HG03108 (cell line): Measurements from ENCODE around the gene VAV2.
A peak's percentile ranks its signal among the peaks of the same experiment; 100 is the strongest.

ENCODE experiments used
- ATAC-seq: cut with Tn5 transposase; IDR thresholded peaks from one replicate; pipeline ENCODE4 v1.9.1; 2021; ENCODE audit warnings: moderate library complexity; ENCODE audit not compliant: unreplicated experiment

Gene VAV2

DNA sequence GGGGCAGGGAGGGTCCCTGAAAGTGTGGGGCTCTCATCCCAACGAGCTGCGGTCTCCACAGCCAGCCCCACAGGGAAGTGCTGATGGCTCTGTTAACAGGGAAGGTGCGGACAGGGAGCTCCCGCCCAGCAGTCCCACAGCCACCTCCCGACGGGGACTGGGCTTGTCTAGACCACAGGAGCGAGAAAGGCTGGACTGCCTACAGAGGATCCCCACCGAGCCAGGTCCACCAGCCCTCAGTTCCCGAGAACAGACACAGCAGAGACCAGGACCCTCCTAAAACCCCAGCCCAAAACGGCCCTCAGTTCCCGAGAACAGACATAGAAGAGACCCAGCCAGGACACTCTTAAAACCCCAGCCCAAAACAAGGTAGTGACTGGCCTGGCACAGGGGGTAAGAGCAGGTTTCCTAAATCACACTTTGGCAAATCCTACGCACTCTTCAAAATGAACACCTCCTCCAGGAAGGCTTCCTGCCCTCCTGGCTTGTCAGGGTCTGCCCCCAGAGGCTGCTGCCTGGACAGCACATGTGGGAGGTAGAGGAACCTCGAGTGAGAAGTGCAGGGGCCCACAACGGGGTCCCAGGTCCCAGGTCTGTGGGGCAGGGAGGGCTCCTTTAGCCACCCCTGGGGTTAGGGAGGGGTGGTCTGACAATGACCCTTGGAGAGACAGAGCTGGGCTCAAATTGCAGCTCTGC, 167.9 kb downstream of the VAV2 start:
- peak; percentile 3 for ATAC-seq

DNA sequence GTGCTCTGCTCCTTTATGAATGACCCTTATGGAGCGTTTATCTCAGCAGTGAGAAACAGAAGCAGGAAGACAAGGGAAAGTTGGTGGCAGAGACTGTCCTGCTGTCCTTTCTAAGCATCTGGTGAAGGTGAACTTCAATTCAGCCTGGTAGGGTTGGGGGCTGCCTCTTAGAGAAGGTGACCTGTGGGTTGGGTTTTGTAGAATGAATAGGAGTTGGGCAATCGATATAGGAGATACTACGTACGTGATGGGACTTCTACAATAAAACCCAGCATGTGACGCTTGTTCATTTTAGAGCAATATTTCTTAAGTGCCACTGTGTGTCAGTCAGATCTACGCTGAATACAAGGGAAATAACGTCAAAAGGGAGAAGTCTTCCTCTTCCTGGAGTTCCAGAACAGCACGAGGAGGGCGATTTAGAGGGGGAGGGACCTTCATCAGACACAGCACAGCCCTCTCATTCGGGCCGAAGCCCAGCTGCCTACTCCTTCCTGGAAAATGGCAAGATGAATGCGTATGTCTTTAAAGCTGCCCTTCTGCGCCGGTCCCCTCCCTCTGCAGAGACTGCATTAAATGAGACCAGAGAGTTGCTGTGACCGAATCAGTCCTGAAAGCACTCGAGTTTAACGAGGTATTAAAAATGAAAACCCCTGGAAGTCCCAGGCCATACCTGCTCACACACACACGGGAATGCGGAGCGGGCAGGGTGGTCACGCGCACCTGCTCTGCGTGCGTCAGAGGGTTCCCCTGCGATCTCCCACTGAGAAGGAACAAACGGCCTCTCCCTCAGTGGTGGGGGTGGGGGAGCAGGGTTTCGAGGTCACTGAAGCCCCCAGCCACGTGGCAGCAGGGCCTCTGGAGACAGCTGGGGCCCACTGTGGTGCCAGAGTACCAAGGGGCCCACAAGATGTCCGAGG, 168.7 kb downstream of the VAV2 start:
- ATAC-seq = peak; percentile 29

DNA sequence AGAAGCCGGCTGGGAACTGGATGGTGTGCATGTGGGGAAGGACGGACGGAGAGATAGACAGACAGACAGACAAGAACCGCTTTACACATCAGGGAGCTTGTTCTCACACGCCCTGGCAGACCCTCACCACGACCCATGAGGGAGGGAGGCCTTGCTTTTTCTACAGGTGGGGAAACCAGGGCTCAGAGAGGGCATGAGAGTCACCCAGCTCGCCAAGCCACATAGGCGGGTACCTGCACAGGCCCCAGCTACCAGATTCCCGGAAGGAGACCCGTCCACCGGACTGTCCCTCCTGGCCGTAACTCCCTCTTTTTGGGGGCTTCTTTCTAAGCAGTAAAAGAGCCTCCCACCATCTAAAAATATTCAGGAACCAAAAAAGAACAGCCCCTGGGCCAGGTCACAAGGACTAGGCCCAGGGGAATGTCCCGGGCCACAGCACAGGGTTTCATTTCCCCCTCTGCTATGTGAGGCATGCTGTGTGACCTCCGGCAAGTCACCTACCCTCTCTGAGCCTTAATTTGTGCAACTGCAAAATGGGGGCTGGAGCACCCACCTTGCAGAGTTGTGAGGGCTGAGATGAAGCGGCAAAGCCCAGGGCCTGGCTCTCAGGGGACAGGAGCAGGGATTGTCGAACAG, 169.6 kb downstream of the VAV2 start:
- ATAC-seq = peak; percentile 34

DNA sequence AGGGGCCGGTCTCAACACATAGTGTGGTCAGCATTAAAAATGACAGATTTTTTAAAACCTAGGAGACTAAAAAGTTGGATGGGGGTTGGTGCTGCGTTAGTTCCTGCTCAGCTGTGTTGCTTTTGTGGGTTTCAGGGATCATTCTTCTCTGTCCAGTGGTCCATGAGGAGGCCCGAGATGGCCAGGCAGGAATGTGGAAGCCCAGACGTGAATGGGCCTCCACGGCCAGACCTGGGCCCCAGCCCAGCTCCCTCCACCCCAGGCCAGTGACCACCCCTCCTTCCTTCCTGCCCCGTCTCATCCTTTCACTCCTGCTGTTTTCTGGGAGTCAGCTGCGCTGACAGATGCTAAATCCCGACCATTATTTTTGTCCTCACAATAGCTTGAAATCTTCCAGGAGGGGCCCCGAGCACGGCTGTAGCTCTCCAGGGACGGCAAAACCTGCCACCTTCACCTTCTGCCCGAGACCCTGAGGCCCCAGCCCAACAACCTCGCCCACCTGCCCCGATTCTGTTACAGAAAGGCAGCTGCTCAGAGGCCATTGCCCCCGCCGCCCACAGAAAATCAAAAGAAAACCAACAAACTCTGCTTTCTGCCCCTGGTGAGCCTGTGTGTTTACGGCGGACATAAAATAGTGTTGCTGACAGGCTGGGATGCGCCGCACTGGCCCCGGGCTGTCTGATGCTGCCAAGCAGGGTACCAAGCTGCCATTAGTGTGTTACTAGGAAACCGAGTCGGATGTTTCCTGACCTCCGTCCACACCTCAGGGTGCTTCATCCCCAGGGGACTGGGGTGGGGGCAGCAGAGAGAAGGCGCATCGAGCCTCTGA, 170.3 kb downstream of the VAV2 start:
- peak; percentile 24 for ATAC-seq

DNA sequence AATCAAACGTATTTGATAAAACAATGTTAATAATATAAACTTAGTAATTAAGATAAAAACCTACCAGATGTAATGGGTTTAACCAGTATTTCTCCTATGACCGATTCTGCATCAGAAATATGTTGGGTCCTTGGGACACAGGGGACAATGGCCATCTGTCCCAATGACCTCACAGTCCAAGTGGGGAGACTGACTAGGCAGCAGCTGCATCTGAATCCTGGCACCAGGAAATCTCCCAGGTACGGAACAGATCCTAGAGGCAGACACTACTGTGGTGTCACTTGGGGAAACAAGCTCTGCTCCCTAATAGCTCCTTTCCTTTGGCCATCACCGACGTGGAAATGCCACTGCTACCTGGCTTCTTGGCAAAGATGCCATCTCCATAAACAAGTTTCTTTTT, 172.2 kb downstream of the VAV2 start:
- ATAC-seq = no peak

DNA sequence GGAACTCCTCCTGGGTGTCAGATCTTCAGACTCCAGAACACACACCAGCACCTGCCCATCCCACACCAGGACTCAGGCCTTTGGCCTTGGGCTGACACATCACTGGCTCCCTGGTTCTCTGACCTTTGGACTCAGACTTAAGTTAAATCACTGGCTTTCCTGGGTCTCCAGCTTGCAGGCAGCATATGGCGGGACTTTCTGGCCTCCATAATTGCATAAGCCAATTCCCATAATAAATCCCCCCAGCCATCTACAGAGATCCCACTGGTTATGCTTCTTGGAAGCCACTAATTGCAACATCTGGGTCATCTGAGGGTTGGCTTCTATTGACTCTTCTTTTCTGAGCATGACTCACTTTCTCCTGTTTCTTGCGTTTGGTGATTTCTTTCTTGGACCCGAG, 173.7 kb downstream of the VAV2 start:
- ATAC-seq = no peak

DNA sequence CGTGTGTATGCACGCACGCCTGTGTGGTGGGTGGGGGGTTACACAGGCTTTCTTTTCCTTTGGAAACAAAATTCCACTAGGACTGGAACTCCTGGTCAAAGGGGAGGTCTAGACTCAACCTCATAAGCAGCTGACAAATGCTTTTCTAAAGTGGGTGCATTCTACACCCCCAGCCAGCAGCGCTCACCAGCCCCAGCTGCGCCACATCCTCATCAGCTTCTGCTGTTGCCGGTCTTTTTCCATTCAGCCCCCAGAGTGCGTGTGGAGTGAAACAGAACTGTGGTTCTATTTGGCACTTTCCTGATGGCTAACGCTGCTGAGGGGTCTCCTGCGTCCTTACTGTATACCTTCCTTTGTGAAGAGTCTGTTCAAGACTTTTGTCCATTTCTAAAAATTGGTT, 176.3 kb downstream of the VAV2 start:
- ATAC-seq = no peak

DNA sequence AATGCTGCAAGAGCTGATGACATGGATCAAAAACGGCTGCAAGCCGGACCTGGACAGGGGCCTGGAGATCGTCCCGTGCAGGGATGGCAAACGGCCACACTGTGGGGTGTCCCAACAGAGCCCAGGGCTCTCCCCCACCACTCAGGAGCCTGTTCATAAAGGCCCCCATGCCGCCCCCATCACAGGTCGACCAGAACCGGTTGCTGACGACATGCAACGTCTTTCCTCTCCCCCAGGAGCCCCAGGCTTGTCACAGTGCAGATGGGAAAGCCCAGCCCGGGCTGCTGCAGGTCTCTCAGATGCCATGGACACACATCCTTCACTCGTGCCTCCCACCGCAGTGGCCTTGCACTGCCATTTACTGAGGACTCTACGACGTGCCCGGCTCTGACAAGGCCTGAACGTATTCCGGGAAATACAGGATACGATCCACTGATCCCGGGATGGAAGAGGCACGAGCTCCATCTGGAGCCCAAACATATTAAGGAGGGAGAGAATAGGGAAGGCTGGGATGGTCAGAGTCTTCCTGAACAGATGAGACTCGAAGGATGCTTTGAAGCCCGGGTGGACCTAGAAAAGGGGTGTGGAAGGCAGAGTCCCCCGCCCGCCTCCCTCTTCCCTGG, 177.4 kb downstream of the VAV2 start:
- no peak for ATAC-seq

DNA sequence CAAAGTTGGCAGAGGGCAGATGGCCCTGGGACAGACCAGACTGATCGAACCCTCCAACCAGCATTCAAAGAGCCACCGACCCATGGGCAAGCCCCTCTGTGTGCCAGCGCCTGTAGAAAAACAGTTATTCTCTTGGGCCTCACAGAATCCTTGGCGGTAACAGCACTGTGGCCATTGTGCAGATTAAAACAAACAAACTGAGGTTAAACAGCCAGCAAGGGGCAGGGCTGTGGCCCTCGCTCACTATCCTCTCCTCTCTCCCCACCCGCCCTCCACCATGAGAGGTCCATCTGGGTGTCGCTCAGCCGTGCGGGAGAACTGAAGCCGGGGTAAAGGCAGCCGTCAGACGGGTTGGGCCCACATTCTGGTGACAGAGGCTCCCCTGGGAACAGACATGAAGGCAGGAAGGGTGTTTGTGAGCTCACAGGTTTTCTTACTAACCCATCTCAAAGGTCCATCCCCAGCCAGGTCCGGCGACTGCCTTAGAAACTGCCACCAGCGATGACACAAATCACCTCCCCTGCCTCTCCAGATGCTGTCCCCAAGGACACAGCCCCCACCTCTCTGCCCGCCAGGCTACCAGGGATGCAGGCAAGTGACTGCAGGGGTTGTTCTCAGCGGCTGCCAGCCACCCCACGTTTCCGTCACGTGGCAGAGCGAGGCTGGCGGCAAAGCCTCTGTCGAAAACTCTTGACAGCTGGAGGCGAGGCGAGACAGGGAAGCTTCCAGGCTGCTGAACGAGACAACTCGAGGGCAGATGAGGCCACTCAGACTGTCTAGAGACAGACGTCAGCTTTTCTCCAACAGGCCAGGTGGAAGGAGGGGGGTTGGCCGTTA, 178.2 kb downstream of the VAV2 start:
- ATAC-seq = no peak

DNA sequence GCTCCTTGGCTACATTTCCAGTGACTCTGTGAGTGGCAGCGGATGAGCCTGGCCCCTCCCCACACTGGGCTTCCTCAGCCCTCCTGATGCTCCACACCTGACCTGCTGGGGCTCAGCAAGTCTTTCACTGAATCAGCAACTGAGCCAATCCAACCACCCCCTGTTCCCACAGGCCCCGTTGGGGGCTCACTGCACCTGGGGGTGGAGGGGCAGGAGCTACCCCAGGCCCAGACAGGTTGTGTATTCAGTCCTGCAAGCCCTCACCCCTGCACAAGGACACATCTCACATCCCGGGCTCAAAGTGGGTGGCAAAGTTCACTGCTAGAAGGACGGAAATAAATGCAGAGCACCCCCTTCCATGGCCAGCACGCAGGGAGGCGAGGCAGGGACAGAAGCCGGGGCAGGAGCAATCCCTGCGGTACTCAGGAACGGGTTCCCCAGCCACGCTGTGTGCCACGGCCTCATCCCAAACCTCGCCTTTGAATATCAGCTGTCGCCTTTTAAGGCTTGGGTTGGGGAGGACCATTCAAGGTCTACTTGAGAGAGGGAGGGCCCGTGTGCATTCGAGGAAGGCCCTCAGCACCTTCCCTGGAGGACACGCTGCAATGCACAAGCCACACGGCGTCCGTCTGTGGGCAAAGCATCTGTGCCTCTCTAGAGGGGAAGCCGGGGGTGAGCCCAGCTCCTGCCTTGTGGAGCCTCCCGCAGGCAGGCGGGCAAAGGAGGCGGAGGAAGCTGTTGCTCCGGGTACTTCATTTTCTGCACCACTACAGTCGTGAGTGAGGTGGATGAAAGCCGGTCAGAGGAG, 179.0 kb downstream of the VAV2 start:
- ATAC-seq = no peak

DNA sequence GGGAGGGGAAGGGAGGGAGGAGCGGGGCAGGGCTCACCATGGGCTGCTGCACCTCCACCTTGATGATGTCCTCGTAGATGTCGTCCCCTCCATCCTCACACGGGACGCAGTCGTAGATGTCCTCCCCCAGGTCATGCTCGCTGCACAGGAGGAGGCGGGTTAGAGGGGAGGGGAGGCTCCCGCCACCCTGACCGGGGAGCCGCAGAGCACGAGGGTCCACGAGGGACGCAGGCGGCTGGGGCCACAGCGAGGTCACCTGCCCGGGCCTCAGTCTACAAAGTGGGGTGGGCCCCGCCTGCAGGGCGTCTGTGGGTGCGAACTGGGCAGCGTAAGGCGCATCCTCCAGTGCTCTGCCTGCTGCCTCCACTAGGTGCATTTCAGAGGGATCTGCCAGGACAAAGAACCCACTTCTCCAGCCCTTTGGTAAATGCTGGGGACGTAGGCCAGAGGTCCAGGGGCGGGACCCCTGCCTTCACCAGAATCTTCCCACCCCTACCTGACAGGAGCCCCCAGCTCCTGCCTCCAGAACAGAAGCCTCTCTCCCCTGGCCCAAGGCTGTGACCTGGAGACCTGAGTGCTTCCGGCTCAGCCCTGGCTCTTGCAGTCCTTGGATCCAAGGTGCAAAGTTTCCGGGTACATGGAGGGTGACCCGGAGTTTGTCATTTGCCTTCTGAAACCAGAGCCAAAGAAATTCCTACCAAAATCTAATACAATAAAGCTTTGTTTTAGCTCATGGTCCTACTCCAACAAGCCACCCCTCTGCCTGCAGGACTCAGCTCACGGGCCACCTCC, 179.9 kb downstream of the VAV2 start:
- ATAC-seq = no peak

DNA sequence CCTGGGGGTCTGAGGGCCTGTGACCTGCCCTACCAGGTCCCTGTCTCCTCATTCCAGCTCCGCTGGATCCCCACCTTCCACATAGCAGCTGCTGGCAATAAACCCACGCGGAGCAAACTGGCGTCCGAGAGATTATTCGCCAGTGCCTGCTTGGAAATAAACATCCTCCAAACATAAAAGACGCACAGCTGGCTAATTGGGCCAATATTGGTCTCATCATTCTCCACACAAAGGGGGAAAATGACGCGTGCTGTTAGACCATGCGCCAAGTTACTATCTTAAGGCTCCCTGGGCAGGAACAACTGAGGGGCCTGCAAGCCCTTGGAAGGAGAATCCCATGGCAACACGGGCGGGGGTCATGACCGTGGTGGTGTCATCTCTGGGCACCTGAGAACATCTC, 180.7 kb downstream of the VAV2 start:
- ATAC-seq = no peak

DNA sequence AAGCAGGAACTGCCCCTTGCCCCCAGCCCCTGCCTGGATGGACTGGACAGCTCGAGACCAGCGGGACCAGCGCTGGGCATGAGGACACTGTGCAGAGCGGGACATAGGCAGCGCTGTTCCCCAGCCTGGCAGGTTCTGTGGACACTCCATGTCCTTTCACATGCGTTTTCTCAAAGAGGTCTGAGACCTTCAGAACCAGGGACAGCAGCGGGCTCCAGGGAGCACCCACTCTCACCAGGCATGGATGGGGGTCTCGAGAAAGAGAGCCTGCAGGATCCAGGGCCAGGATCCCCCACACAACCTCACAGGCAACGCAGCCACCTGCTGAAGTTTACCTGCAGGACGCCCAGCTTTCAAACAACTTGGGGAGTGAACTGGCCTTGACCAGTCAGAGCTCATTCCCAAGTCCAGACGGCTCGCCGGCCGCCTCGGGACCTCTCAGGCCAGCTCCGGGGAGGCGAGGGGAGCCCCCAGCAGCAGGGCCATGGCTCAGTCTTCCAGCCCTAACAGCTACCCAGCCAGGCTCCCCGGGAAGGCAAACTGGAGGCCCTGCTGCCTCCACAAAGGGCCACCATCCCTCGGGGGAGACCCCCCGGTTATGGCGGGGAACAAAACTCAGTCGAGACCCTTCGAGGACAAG, 181.4 kb downstream of the VAV2 start:
- ATAC-seq = no peak

DNA sequence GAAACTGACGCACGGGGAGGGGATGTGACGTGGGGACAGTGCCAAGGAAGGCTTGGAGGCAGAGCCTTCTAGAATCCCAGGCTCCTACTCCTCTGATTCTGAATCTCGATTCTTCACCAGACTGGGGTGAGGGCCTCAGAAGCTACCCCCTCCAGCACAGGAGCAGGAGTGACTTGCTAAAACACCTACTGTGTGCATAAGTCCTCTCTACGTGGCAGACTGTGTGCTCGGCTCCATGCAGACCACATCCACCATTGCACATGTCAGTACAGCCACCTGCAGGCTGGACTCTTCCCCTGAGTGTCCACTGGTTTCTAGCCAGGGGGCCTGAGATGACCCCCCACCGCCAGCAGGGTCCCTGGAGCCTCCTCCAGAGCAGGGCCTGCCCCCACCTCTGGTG, 182.8 kb downstream of the VAV2 start:
- ATAC-seq = no peak

DNA sequence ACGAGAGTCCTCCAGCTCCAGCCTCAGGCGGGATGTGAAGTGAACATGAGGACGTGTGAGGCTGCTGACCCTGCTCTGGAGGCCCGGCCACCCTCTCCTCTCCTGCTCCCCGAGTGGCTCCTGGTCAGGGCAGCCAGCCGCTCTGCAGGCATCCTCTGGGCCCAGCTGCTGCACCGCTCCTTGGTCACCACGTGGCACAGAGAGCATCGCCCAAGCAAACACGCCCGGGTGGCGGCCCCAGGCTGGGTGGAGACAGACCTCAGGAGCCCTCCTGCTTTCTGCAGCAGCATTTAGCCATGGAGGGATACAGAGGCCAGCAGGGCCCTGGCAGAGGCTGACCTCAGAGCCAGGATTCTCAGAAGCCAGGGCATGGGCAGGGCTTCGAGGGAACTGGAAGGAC, 184.3 kb downstream of the VAV2 start:
- no peak for ATAC-seq

DNA sequence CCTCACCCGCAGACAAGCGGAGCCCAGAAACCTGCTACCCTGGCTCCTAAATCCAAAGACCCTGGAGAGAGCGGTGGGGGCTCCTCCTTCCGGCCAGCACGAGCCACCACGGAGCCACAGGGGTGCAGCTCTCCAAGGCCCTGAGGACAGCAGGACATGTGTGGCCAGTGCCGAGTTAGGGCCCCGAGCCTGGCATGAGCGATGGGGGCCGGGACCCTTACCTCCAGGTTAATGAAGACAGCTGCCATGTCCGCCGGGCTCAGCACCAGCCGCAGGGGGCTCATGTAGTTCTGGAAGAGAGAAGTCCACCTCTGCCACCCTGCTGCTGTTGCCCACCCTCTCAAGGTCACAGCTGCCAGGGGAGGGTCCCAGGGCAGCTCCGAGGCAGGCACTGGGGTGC, 185.1 kb downstream of the VAV2 start:
- ATAC-seq = no peak

DNA sequence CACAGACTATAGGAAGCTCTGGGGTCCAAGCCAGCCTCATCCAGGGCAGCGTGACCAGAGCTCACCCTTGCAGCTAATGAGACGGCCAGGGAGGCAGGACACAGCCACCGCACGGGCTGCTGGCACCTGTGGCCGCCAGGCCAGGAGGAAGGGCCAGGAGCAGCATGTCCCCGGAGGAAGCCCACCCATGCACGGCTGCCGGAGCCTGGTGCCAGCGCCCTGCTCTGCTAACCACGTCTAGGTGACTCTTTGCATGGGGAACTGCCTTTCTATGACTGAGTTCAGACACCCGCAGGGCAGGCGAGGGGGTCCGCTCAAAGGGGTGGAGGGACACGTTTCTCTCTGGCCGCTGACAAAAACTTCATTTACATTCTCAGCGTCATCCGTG, 185.5 kb downstream of the VAV2 start:
- no peak for ATAC-seq
